ENCODE results near the gene SH3BP1.

The SH3BP1 gene

GRCh38 chr22:37659897-37660708, 20.6 kb downstream of the SH3BP1 start:
- peak; percentile 73 for DNase-seq

GRCh38 chr22:37660709-37661045, 21.2 kb downstream of the SH3BP1 start:
- no peak for DNase-seq

- DNase-seq = peak; percentile 49
These were observed 21.9 kb downstream of the SH3BP1 start for GRCh38 chr22:37661160-37661924.

- no peak for DNase-seq
These were observed 22.6 kb downstream of the SH3BP1 start for GRCh38 chr22:37662039-37662438.

GRCh38 chr22:37663521-37664140, 24.2 kb downstream of the SH3BP1 start:
- no peak for DNase-seq

GRCh38 chr22:37664249-37665101, 25.0 kb downstream of the SH3BP1 start:
- no peak for DNase-seq

GRCh38 chr22:37665487-37665886, 26.0 kb downstream of the SH3BP1 start:
- DNase-seq = no peak

- DNase-seq = no peak
These were observed 30.1 kb downstream of the SH3BP1 start for GRCh38 chr22:37669586-37669985.

- DNase-seq = peak; percentile 40
These were observed 32.9 kb downstream of the SH3BP1 start for GRCh38 chr22:37672206-37672919.

GRCh38 chr22:37672920-37673455, 33.5 kb downstream of the SH3BP1 start:
- DNase-seq = no peak

GRCh38 chr22:37674248-37674647, 34.8 kb downstream of the SH3BP1 start:
- DNase-seq = no peak

- DNase-seq = peak; percentile 91
These were observed 35.8 kb downstream of the SH3BP1 start, which contains the start of gene LGALS1 for GRCh38 chr22:37674951-37675929. Gene LGALS1, plus strand, starts transcription at chr22:37675636. Its CDS starts 67 bp downstream, at chr22:37675703.

GRCh38 chr22:37675930-37676735, 36.7 kb downstream of the SH3BP1 start:
- DNase-seq = peak; percentile 12

GRCh38 chr22:37676736-37677492, 37.4 kb downstream of the SH3BP1 start:
- peak; percentile 84 for DNase-seq

GRCh38 chr22:37677493-37677974, 38.1 kb downstream of the SH3BP1 start:
- no peak for DNase-seq

GRCh38 chr22:37678372-37678771, 38.9 kb downstream of the SH3BP1 start:
- no peak for DNase-seq

GRCh38 chr22:37679670-37680069, 40.2 kb downstream of the SH3BP1 start:
- DNase-seq = no peak

- DNase-seq = no peak
These were observed 40.9 kb downstream of the SH3BP1 start for GRCh38 chr22:37680191-37680851.
